Measurements from ENCODE around the gene APOLD1. TPM values are rescaled to one million over a fixed set of nuclear protein-coding genes. Genes with fewer than 3 reads are reported as not detected.
A peak's percentile ranks its signal among the peaks of the same experiment; 100 is the strongest.

APOLD1 gene
- total and polyA plus RNA-seq, 8 donors = 7.3 to 14.1 (median 10.2) TPM

- Histone ChIP-seq H3K9me3 (peaks cover 0 to 3% of the 10 kb centered on the region in 2 donors), H3K27me3 (no peaks in the 10 kb centered on the region), H3K27ac (no peak overlapping the region), H3K36me3 (no peaks in the 10 kb centered on the region), H3K4me3 (no peak overlapping the region), H3K4me1 (peaks cover 2 to 7% of the 10 kb centered on the region in 2 donors)
- no peak for ATAC-seq
- DNase-seq = no peak
- intact Hi-C loops (cut with DNase I) = no loop called here
- no peak for TF ChIP-seq CTCF (IDR thresholded peaks at IDR 0.05)
These were observed 10.7 kb upstream of the APOLD1 start for GRCh38 chr12:12774791-12775190.

- H3K27me3 ChIP-seq = no peaks in the 10 kb centered on the region
- H3K36me3 ChIP-seq = no peaks in the 10 kb centered on the region
- TF ChIP-seq CTCF (IDR thresholded peaks at IDR 0.05) = no peak
- H3K4me3 ChIP-seq = no peak overlapping the region
- intact Hi-C loops (cut with DNase I) = no loop called here
- H3K9me3 ChIP-seq = no peaks in the 10 kb centered on the region
- no peak overlapping the region for H3K27ac ChIP-seq
- no peak for DNase-seq
- peaks cover 5 to 16% of the 10 kb centered on the region in 2 donors for H3K4me1 ChIP-seq
- ATAC-seq = no peak
These were observed 9.2 kb upstream of the APOLD1 start for GRCh38 chr12:12776261-12776660.

DNA sequence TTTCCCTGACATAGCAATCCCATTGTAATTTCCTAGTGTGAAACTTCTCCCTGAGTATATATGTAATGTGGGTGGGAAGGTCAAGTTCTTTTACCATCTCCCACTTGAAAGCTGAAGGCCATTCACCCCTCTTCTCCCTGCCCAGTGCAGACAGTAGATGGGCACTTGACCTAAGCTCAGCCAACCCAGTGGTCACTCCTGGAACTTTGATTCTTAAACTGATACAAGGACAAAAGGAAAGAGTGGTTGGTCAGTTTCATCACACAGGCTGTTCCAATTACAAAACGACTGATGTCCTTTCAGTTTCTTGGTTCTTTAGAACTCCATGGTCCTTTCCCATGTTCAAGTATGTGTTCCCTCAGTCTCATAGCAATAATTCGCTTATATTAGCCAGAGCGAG is 8.4 kb upstream of the APOLD1 start:
- no peaks in the 10 kb centered on the region for H3K9me3 ChIP-seq
- no peaks in the 10 kb centered on the region for H3K27me3 ChIP-seq
- peaks cover 5 to 16% of the 10 kb centered on the region in 2 donors for H3K4me1 ChIP-seq
- ATAC-seq = no peak
- no peak overlapping the region for H3K4me3 ChIP-seq
- no peak for DNase-seq
- no peaks in the 10 kb centered on the region for H3K36me3 ChIP-seq
- intact Hi-C loops (cut with DNase I) = no loop called here
- no peak overlapping the region for H3K27ac ChIP-seq
- no peak for TF ChIP-seq CTCF (IDR thresholded peaks at IDR 0.05)

DNA sequence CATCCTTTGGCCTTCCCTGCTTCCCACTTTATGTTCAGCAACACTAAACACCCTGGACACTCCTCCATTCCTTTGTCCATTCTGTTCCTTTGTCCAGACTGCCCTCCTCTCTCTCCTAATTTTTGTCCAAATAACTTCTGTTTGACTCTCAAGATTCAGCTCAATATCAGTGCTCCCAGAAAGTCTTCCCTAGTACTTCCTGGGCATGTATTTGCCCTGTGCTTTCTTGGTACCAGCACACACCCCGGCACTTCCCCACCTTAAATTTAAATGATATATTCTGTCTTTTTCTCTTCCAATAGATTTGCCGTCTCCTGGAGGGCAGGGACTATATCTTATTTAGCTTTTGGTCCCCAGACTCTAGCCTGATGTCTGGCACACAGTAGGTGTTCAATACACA is 6.5 kb upstream of the APOLD1 start:
- H3K9me3 ChIP-seq = no peaks in the 10 kb centered on the region
- no peak for TF ChIP-seq CTCF (IDR thresholded peaks at IDR 0.05)
- H3K36me3 ChIP-seq = no peaks in the 10 kb centered on the region
- intact Hi-C loops (cut with DNase I) = no loop called here
- no peak overlapping the region for H3K4me3 ChIP-seq
- H3K27me3 ChIP-seq = no peaks in the 10 kb centered on the region
- ATAC-seq (no peak), DNase-seq (no peak)
- peaks cover 5 to 16% of the 10 kb centered on the region in 2 donors for H3K4me1 ChIP-seq
- no peak overlapping the region for H3K27ac ChIP-seq

- no peak for TF ChIP-seq CTCF (IDR thresholded peaks at IDR 0.05)
- no peak overlapping the region for H3K4me3 ChIP-seq
- DNase-seq = peak in 2 of 4 donors; percentile 37 to 48
- H3K36me3 ChIP-seq = no peaks in the 10 kb centered on the region
- no peaks in the 10 kb centered on the region for H3K9me3 ChIP-seq
- H3K27ac ChIP-seq = no peak overlapping the region
- no peaks in the 10 kb centered on the region for H3K27me3 ChIP-seq
- H3K4me1 ChIP-seq = peaks cover 5 to 16% of the 10 kb centered on the region in 2 donors
- peak; percentile 90 for ATAC-seq
- intact Hi-C loops (cut with DNase I) = no loop called here
These were observed 5.9 kb upstream of the APOLD1 start for GRCh38 chr12:12779529-12779928.

All from left lung (tissue), 10 donors.